ENCODE measurements around the gene SPG21. TPM values are rescaled to one million over a fixed set of nuclear protein-coding genes. Genes with fewer than 3 reads are reported as not detected.

The SPG21 gene
- total RNA-seq, 1 experiment from 2014 or later: 89.1 TPM

DNA sequence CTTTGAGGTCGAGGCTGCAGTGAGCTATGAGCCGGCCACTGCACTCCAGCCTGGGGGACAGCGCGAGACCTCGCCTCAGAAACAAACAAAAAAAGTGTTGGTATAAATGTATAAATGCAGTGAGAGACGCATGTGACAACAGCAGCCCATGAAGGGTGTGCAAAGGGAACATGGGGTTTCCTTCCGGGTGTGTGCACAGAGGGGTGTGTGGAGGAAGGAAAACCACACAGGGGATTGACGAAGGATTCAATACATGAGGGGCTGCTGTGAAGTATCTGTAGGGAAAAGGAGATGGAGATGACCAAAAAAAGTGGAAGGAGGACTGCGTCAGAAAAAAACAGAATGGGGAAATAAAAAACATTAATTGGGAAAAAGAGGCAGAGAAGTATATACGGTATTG lies 38.6 kb upstream of the SPG21 start:
- H3K27me3 ChIP-seq (replicated peaks; ENCODE audit: insufficient read depth, low read depth, low read length, poor library complexity): no peaks in the 10 kb centered on the region
- no peak overlapping the region for H3K27ac ChIP-seq (ENCODE audit: low read depth, low read length, poor library complexity, severe bottlenecking)
- H3K4me1 ChIP-seq (ENCODE audit: insufficient read depth, low read length, poor library complexity, severe bottlenecking): peaks cover 6% of the 10 kb centered on the region
- intact Hi-C loops (cut with micrococcal nuclease; ENCODE audit: unreplicated experiment): loop anchor here (10.0 kb wide), 1 partner anchor 294 kb away; no protein-coding TSS in a partner anchor
- TSS peak; percentile 41 for BruUV-seq (replicated peaks)
- DNase-seq (ENCODE audit: low spot score): no peak
- POLR2A ChIA-PET (ENCODE audit: low non-redundant PET): no interaction called here
- CTCF ChIA-PET: no interaction called here
- peak overlapping the region; percentile 75 for H3K4me3 ChIP-seq (ENCODE audit: low read depth, low read length, poor library complexity, severe bottlenecking)
- no peak for TF ChIP-seq EZH2 (IDR thresholded peaks at IDR 0.05; ENCODE audit: borderline replicate concordance, low read depth, low read length, poor library complexity, severe bottlenecking)
- TF ChIP-seq, protein P1, sequence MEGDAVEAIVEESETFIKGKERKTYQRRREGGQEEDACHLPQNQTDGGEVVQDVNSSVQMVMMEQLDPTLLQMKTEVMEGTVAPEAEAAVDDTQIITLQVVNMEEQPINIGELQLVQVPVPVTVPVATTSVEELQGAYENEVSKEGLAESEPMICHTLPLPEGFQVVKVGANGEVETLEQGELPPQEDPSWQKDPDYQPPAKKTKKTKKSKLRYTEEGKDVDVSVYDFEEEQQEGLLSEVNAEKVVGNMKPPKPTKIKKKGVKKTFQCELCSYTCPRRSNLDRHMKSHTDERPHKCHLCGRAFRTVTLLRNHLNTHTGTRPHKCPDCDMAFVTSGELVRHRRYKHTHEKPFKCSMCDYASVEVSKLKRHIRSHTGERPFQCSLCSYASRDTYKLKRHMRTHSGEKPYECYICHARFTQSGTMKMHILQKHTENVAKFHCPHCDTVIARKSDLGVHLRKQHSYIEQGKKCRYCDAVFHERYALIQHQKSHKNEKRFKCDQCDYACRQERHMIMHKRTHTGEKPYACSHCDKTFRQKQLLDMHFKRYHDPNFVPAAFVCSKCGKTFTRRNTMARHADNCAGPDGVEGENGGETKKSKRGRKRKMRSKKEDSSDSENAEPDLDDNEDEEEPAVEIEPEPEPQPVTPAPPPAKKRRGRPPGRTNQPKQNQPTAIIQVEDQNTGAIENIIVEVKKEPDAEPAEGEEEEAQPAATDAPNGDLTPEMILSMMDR (conservative IDR thresholded peaks at IDR 0.05; ENCODE audit: low read depth, low read length): no peak
- H3K36me3 ChIP-seq (ENCODE audit: insufficient read depth, low read length, poor library complexity, severe bottlenecking): peaks cover 12% of the 10 kb centered on the region
- no peaks in the 10 kb centered on the region for H3K9me3 ChIP-seq (ENCODE audit: low read depth, low read length, poor library complexity, severe bottlenecking)

DNA sequence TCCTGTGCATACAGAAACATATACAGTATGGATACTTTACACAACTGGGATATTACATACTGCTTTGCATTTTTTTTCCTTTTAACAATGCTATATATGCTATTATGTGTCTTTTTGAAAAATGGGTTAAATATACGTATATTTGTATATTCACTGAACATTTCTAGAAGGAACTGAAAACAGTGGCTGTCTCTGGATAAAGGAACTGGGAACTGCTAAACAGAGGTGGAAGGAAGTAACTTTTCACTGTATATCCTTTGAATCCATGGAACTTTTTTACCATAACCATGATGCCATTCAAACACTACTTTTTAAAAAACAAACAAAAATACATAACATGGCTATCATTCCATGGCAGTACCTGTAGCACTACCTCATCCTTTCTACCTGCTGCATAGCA lies 37.9 kb upstream of the SPG21 start:
- Histone ChIP-seq H3K4me3 (ENCODE audit: low read depth, low read length, poor library complexity, severe bottlenecking) (peak overlapping the region; percentile 75), H3K27ac (ENCODE audit: low read depth, low read length, poor library complexity, severe bottlenecking) (no peak overlapping the region), H3K36me3 (ENCODE audit: insufficient read depth, low read length, poor library complexity, severe bottlenecking) (peaks cover 12% of the 10 kb centered on the region), H3K27me3 (replicated peaks; ENCODE audit: insufficient read depth, low read depth, low read length, poor library complexity) (no peaks in the 10 kb centered on the region), H3K9me3 (ENCODE audit: low read depth, low read length, poor library complexity, severe bottlenecking) (no peaks in the 10 kb centered on the region), H3K4me1 (ENCODE audit: insufficient read depth, low read length, poor library complexity, severe bottlenecking) (peaks cover 3% of the 10 kb centered on the region)
- no TSS peak for BruUV-seq (replicated peaks)
- DNase-seq (ENCODE audit: low spot score): no peak
- intact Hi-C loops (cut with micrococcal nuclease; ENCODE audit: unreplicated experiment): loop anchor here (10.0 kb wide), 1 partner anchor 293 kb away; no protein-coding TSS in a partner anchor
- CTCF ChIA-PET: no interaction called here
- no peak for TF ChIP-seq EZH2 (IDR thresholded peaks at IDR 0.05; ENCODE audit: borderline replicate concordance, low read depth, low read length, poor library complexity, severe bottlenecking)
- TF ChIP-seq, protein P1 (conservative IDR thresholded peaks at IDR 0.05; ENCODE audit: low read depth, low read length): no peak
- POLR2A ChIA-PET (ENCODE audit: low non-redundant PET): no interaction called here

DNA sequence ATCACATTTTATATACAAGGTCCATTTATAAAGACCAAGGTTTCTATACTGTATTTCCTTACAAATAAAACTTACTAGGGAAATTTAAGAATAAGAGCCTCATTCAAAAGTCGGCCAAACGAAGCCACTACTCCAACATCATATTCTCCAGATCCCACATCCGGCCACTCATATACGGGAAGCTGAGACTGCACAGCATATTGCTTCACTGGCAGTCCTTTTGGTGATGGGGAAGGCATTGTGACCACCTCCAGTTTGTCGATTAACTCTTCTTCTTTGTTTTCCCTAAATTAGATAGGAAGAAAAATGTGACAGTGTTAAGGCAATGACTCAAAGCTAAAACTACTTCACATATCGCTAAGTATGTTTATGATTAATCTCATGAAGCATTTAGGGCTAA lies 37.0 kb upstream of the SPG21 start:
- no peak for DNase-seq (ENCODE audit: low spot score)
- peaks cover 3% of the 10 kb centered on the region for H3K4me1 ChIP-seq (ENCODE audit: insufficient read depth, low read length, poor library complexity, severe bottlenecking)
- TF ChIP-seq, protein P1 (conservative IDR thresholded peaks at IDR 0.05; ENCODE audit: low read depth, low read length): no peak
- TF ChIP-seq EZH2 (IDR thresholded peaks at IDR 0.05; ENCODE audit: borderline replicate concordance, low read depth, low read length, poor library complexity, severe bottlenecking): no peak
- intact Hi-C loops (cut with micrococcal nuclease; ENCODE audit: unreplicated experiment): loop anchor here (10.0 kb wide), 1 partner anchor 292 kb away; no protein-coding TSS in a partner anchor
- H3K9me3 ChIP-seq (ENCODE audit: low read depth, low read length, poor library complexity, severe bottlenecking): no peaks in the 10 kb centered on the region
- POLR2A ChIA-PET (ENCODE audit: low non-redundant PET): no interaction called here
- H3K27ac ChIP-seq (ENCODE audit: low read depth, low read length, poor library complexity, severe bottlenecking): no peak overlapping the region
- no peak overlapping the region for H3K4me3 ChIP-seq (ENCODE audit: low read depth, low read length, poor library complexity, severe bottlenecking)
- no TSS peak for BruUV-seq (replicated peaks)
- H3K27me3 ChIP-seq (replicated peaks; ENCODE audit: insufficient read depth, low read depth, low read length, poor library complexity): no peaks in the 10 kb centered on the region
- H3K36me3 ChIP-seq (ENCODE audit: insufficient read depth, low read length, poor library complexity, severe bottlenecking): peaks cover 12% of the 10 kb centered on the region
- CTCF ChIA-PET: interaction anchor here (0.7 kb wide), 1 partner anchor 75 kb away, joined by 3 read pairs; no protein-coding TSS in a partner anchor
